Mesendoderm (in vitro differentiated cells): ENCODE results near the gene ZGLP1.

Source experiments
- DNase-seq: peaks from one replicate; pipeline ENCODE4 v3.0.0; 2013
- H2AK5ac ChIP-seq: 2 replicates; pipeline ENCODE4 v1.6.1; 2013; ENCODE audit warnings: low read length, inconsistent platforms
- H2BK120ac ChIP-seq: 2 replicates; pipeline ENCODE4 v1.6.1; 2013; ENCODE audit warnings: low read depth, mild to moderate bottlenecking, low read length, moderate library complexity, mixed read lengths
- H2BK15ac ChIP-seq: replicated peaks from 2 replicates; pipeline ENCODE4 v1.6.1; 2013; ENCODE audit warnings: low read depth, mild to moderate bottlenecking, moderate library complexity
- H2BK5ac ChIP-seq: 2 replicates; pipeline ENCODE4 v1.6.1; 2013; ENCODE audit warnings: low read length, inconsistent platforms
- H3K18ac ChIP-seq: 2 replicates; pipeline ENCODE4 v1.6.1; 2013; ENCODE audit warnings: mild to moderate bottlenecking, low read length, mixed read lengths
- H3K23ac ChIP-seq: one replicate; pipeline ENCODE4 v1.6.1; 2013; ENCODE audit warnings: low read length
- H3K27ac ChIP-seq: 2 replicates; pipeline ENCODE4 v1.5.1; 2013; ENCODE audit warnings: low read depth, mild to moderate bottlenecking, inconsistent platforms, low read length, moderate library complexity
- H3K27me3 ChIP-seq: 2 replicates; pipeline ENCODE4 v1.6.1; 2013; ENCODE audit warnings: low read length, control low read depth, mild to moderate bottlenecking, inconsistent platforms; ENCODE audit not compliant: insufficient read depth, poor library complexity
- H3K36me3 ChIP-seq: 2 replicates; pipeline ENCODE4 v1.6.1; 2013; ENCODE audit warnings: low read length, inconsistent platforms; ENCODE audit not compliant: control insufficient read depth, insufficient read depth
- H3K4ac ChIP-seq: one replicate; pipeline ENCODE4 v1.6.1; 2013; ENCODE audit warnings: low read depth, mild to moderate bottlenecking, low read length, moderate library complexity
- H3K4me1 ChIP-seq: 2 replicates; pipeline ENCODE4 v1.6.1; 2013; ENCODE audit warnings: low read depth, low read length, inconsistent platforms; ENCODE audit not compliant: control insufficient read depth
- H3K4me2 ChIP-seq: 2 replicates; pipeline ENCODE4 v1.6.1; 2013; ENCODE audit warnings: low read length
- H3K4me3 ChIP-seq: 2 replicates; pipeline ENCODE4 v1.5.1; 2013; ENCODE audit warnings: mild to moderate bottlenecking, low read length
- H3K56ac ChIP-seq: one replicate; pipeline ENCODE4 v1.6.1; 2013; ENCODE audit warnings: low read length
- H3K79me1 ChIP-seq: 2 replicates; pipeline ENCODE4 v1.6.1; 2013; ENCODE audit warnings: low read length, inconsistent platforms
- H3K79me2 ChIP-seq: 2 replicates; pipeline ENCODE4 v1.6.1; 2013; ENCODE audit warnings: mild to moderate bottlenecking, low read length; ENCODE audit not compliant: control insufficient read depth, insufficient read depth
- H3K9ac ChIP-seq: 2 replicates; pipeline ENCODE4 v1.6.1; 2013; ENCODE audit warnings: low read length, inconsistent platforms
- H4K5ac ChIP-seq: one replicate; pipeline ENCODE4 v1.6.1; 2013; ENCODE audit warnings: low read length
- H4K8ac ChIP-seq: one replicate; pipeline ENCODE4 v1.6.1; 2013; ENCODE audit warnings: low read depth, mild to moderate bottlenecking, control low read depth, low read length, moderate library complexity
- WGBS: extraction: QIAGEN DNeasy Blood & Tissue Kit; methylation state at CpG from one replicate; pipeline ENCODE4 v1.1.7; 2013; ENCODE audit warnings: low lambda C conversion rate, missing lambda C conversion rate; ENCODE audit not compliant: insufficient coverage; ENCODE audit errors: extremely low coverage; 5-methylcytosine and 5-hydroxymethylcytosine counted together

The ZGLP1 gene

DNA sequence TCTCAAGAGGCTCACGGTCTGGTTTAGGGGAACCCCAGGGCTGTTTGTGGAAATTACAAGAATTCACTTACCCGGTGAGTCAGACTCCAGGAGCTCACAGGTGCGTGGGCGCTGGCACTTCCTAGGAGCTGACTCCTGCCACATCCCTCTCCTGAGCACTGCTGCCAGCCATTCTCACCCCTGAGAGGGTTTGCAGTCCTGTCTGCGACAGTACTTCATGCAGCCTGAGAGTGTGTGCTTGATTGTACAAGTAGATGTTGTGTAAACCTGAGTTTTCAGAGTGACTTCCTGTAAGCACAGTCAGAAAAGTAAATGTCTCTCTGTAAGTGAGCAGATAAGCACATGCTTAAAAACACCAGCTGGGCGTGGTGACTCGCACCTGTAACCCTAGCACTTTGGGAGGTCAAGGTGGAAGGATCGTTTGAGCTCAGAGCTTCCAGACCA, 49.5 kb downstream of the ZGLP1 start:
- Histone ChIP-seq H2BK15ac (no peak overlapping the region), H3K4me2 (no peak overlapping the region), H2BK5ac (no peak overlapping the region), H3K4ac (no peak overlapping the region), H3K79me1 (no peaks in the 10 kb centered on the region), H3K23ac (no peak overlapping the region), H3K56ac (no peak overlapping the region), H3K4me1 (no peaks in the 10 kb centered on the region), H2AK5ac (no peak overlapping the region), H4K5ac (no peak overlapping the region), H3K79me2 (no peaks in the 10 kb centered on the region), H3K27me3 (no peaks in the 10 kb centered on the region), H3K4me3 (no peak overlapping the region), H2BK120ac (no peak overlapping the region), H3K36me3 (peaks cover 5% of the 10 kb centered on the region), H3K27ac (no peak overlapping the region), H4K8ac (no peak overlapping the region), H3K18ac (no peak overlapping the region), H3K9ac (no peak overlapping the region)
- WGBS: no CpG with 5 or more reads among the region's 8 CpGs
- no peak for DNase-seq

DNA sequence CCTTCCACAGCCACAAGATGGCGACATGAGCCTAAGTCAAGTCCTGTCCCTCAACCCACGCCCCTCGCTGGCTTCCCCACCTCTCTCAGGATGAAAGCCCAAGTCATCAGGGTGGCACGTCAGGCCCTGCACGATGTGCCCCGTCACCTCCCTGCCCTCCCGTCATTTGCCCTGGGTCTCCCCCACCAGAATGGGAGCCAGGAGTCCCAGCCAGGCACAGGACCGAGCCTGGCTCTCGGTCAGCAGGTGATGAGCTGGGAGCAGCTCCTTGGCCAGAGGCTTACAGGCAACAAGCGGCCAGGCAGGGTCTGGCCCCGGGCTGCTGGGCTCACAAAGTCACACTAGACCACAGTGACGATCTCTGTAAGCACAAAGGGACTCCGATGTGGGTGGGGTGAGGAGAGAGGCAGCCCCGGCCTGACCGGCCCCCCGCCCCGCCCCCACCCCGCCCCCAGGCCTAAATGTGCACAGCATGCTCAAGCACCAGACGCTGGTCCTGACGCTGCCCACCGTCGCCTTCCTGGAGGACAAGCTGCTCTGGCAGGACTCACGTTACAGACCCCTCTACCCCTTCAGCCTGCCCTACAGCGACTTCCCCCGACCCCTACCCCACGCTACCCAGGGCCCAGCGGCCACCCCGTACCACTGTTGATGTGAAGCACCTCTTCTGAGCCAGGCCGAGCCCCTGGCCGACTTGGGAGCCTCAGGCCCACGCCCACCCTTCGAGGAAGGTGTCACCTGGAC, 50.3 kb downstream of the ZGLP1 start:
- Histone ChIP-seq H3K18ac (no peak overlapping the region), H4K5ac (no peak overlapping the region), H3K27me3 (no peaks in the 10 kb centered on the region), H3K9ac (no peak overlapping the region), H3K56ac (no peak overlapping the region), H2BK15ac (no peak overlapping the region), H3K4me3 (no peak overlapping the region), H2BK120ac (no peak overlapping the region), H3K4me1 (no peaks in the 10 kb centered on the region), H3K4ac (no peak overlapping the region), H3K4me2 (no peak overlapping the region), H3K23ac (no peak overlapping the region), H2BK5ac (no peak overlapping the region), H3K79me1 (no peaks in the 10 kb centered on the region), H4K8ac (no peak overlapping the region), H3K79me2 (no peaks in the 10 kb centered on the region), H3K36me3 (peaks cover 5% of the 10 kb centered on the region), H2AK5ac (no peak overlapping the region), H3K27ac (no peak overlapping the region)
- DNase-seq: peak; percentile 95
- no CpG with 5 or more reads among the region's 32 CpGs for WGBS

DNA sequence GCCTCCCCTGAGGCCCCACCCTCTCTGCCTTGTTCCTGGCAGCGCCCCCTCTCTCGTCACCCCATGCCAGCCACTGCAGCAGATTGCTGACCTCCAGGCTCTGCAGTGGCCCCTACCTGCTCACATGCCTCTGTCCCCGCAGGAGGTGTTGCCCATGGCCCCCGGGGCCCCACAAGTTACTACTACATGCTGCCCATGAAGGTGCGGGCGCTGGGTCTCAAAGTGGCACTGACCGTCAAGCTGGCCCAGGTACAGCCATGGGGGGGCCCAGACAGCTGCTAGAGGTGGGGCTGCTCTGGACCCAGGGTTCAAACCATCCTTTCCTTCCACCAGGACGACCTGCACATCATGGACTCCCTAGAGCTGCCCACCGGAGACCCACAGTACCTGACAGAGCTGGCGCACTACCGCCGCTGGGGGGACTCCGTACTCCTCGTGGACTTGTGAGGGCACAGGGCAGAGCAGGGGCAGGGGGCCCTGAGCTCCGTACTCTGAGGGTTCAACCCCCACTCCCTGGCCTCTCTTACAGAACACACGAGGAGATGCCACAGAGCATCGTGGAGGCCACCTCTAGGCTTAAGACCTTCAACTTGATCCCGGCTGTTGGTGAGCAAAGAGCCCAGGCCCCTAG, 51.4 kb downstream of the ZGLP1 start:
- Histone ChIP-seq H3K4ac (no peak overlapping the region), H3K4me1 (no peaks in the 10 kb centered on the region), H3K18ac (no peak overlapping the region), H3K9ac (no peak overlapping the region), H3K27ac (no peak overlapping the region), H3K79me1 (no peaks in the 10 kb centered on the region), H3K36me3 (peaks cover 5% of the 10 kb centered on the region), H2BK15ac (no peak overlapping the region), H3K27me3 (no peaks in the 10 kb centered on the region), H3K4me2 (no peak overlapping the region), H3K23ac (no peak overlapping the region), H4K5ac (no peak overlapping the region), H3K4me3 (no peak overlapping the region), H2BK5ac (no peak overlapping the region), H2BK120ac (no peak overlapping the region), H2AK5ac (no peak overlapping the region), H3K79me2 (no peaks in the 10 kb centered on the region), H4K8ac (no peak overlapping the region), H3K56ac (no peak overlapping the region)
- no CpG with 5 or more reads among the region's 18 CpGs for WGBS
- DNase-seq: no peak

DNA sequence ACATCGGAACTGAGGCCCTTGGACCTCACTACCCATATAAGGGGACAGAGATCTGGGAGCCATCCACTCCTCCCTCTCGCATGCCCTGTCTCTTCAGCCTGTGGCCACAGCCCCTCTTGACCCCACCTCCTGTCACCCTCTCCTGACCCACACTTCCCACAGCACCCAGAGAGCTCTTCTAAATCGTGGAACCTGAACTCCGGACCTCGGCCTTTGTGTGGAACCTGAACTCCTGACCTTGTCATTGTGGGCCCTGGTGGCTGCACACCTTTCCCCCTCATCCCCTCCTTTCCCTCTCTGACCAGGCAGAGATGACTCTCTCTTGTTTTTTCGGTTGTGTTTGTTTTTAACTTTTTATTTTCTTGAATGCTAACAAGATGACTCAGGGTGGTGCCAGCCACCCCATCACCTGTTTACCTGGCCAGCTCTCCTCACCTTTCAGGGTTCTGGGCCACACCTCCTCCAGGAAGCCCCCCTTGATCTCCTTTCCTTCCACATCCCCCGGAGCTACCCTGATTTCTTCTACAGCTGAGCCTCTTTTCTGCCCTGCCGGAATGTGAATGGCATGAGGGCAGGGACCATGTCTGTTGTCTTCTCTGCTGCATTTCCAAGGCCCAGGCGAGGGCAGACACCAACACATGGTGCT, 52.5 kb downstream of the ZGLP1 start:
- no peak overlapping the region for H2BK5ac ChIP-seq
- H3K36me3 ChIP-seq: peaks cover 5% of the 10 kb centered on the region
- H4K8ac ChIP-seq: no peak overlapping the region
- H3K79me1 ChIP-seq: peaks cover 4% of the 10 kb centered on the region
- no peak overlapping the region for H2AK5ac ChIP-seq
- H3K4me1 ChIP-seq: no peaks in the 10 kb centered on the region
- no peak overlapping the region for H3K23ac ChIP-seq
- H3K18ac ChIP-seq: no peak overlapping the region
- H3K79me2 ChIP-seq: peaks cover 4% of the 10 kb centered on the region
- no peak overlapping the region for H3K4me2 ChIP-seq
- no peak overlapping the region for H2BK120ac ChIP-seq
- H3K4ac ChIP-seq: no peak overlapping the region
- no peaks in the 10 kb centered on the region for H3K27me3 ChIP-seq
- no peak overlapping the region for H3K9ac ChIP-seq
- H3K27ac ChIP-seq: no peak overlapping the region
- H3K56ac ChIP-seq: no peak overlapping the region
- H2BK15ac ChIP-seq: no peak overlapping the region
- H3K4me3 ChIP-seq: no peak overlapping the region
- DNase-seq: no peak
- no CpG with 5 or more reads among the region's 9 CpGs for WGBS
- H4K5ac ChIP-seq: no peak overlapping the region

DNA sequence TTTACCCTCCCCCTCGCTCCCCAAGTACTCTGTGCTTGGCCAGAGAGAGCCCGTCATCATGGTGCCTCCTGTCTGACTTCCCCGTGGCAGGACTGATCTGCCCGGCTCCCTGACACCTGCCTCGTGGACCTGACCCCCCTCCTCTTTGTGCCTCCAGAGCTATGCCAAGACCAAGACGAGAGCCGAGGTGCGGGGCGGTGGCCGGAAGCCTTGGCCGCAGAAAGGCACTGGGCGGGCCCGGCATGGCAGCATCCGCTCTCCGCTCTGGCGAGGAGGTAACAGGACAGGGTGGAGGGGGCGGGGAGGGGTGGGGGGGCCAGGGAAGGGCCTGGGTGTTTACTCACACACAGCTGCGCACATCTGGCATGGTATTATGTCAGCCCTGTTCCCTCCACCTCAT, 53.1 kb downstream of the ZGLP1 start:
- DNase-seq: no peak
- H3K4me3 ChIP-seq: no peak overlapping the region
- H2BK15ac ChIP-seq: no peak overlapping the region
- no peak overlapping the region for H2BK5ac ChIP-seq
- no peak overlapping the region for H2BK120ac ChIP-seq
- no peaks in the 10 kb centered on the region for H3K4me1 ChIP-seq
- peaks cover 4% of the 10 kb centered on the region for H3K79me2 ChIP-seq
- H4K5ac ChIP-seq: no peak overlapping the region
- H2AK5ac ChIP-seq: no peak overlapping the region
- no CpG with 5 or more reads among the region's 18 CpGs for WGBS
- H3K18ac ChIP-seq: no peak overlapping the region
- H3K9ac ChIP-seq: no peak overlapping the region
- peaks cover 5% of the 10 kb centered on the region for H3K36me3 ChIP-seq
- no peak overlapping the region for H3K4me2 ChIP-seq
- H3K27me3 ChIP-seq: no peaks in the 10 kb centered on the region
- H3K56ac ChIP-seq: no peak overlapping the region
- peaks cover 4% of the 10 kb centered on the region for H3K79me1 ChIP-seq
- H4K8ac ChIP-seq: no peak overlapping the region
- no peak overlapping the region for H3K4ac ChIP-seq
- no peak overlapping the region for H3K23ac ChIP-seq
- H3K27ac ChIP-seq: no peak overlapping the region
